ENCODE data around the gene EHD1.

GRCh38 chr11:64823568-64824119 lies 54.8 kb downstream of the EHD1 start:
- no peak for TF ChIP-seq CTCF (IDR thresholded peaks at IDR 0.05; ENCODE audit: low read depth, low read length, poor library complexity, severe bottlenecking)
- TF ChIP-seq EZH2phosphoT487 (IDR thresholded peaks at IDR 0.05; ENCODE audit: borderline replicate concordance, low read length), result no peak
